Upper lobe of right lung (tissue), 1 donor: ENCODE measurements around the gene BMPR1B. TPM values are rescaled to one million over a fixed set of nuclear protein-coding genes. Genes with fewer than 3 reads are reported as not detected.

Experiments used
- ATAC-seq: fragments of 200-7000 bp; cut with Tn5 transposase; one replicate; pipeline ENCODE4 v1.9.1; 2020; ENCODE audit warnings: mild to moderate bottlenecking, moderate library complexity
- DNase-seq: peaks from one replicate; pipeline ENCODE4 v3.0.0-alpha.2; 2020
- H3K27ac ChIP-seq: fragments of 200-600 bp; one replicate; pipeline ENCODE4 v1.8.0; 2022
- H3K27me3 ChIP-seq: fragments of 200-600 bp; one replicate; pipeline ENCODE4 v1.8.0; 2022; ENCODE audit warnings: mild to moderate bottlenecking
- H3K36me3 ChIP-seq: fragments of 200-600 bp; one replicate; pipeline ENCODE4 v1.8.0; 2022
- H3K4me1 ChIP-seq: fragments of 200-600 bp; one replicate; pipeline ENCODE4 v1.8.0; 2022
- H3K4me3 ChIP-seq: fragments of 200-600 bp; one replicate; pipeline ENCODE4 v1.8.0; 2022; ENCODE audit warnings: mild to moderate bottlenecking
- H3K9me3 ChIP-seq: fragments of 200-600 bp; one replicate; pipeline ENCODE4 v1.8.0; 2022
- CTCF ChIP-seq: fragments of 200-600 bp; IDR thresholded peaks from one replicate; pipeline ENCODE4 v1.8.0; 2022; ENCODE audit warnings: antibody characterized with exemption
- intact Hi-C: fragments of 100-400 bp; cut with DNase I; formaldehyde crosslinking; loops from one replicate; pipeline ENCODE4 v1.11.0; 2022
- total RNA-seq: library from RNA; stranded (reverse); fragmentation: NEBNext Ultra II Directional; extraction: Animal tissue kit (Norgen Biotek cat#: 25700); gene quantifications from one replicate; pipeline ENCODE4 v1.2.1, GENCODE V29; 2021
- donor health status: DM: no; HTN: yes; CAD: no; lungs with severe emphysema.

BMPR1B gene
- total RNA-seq, 1 donor from 2014 or later = 3.0 TPM

- DNase-seq (no peak), ATAC-seq (no peak)
- Histone ChIP-seq H3K27ac (no peak overlapping the region), H3K9me3 (no peaks in the 10 kb centered on the region), H3K36me3 (no peaks in the 10 kb centered on the region), H3K27me3 (no peaks in the 10 kb centered on the region), H3K4me3 (no peak overlapping the region), H3K4me1 (no peaks in the 10 kb centered on the region)
- intact Hi-C loops = no loop called here
- TF ChIP-seq CTCF = no peak
Observed at GRCh38 chr4:95190751-95191436, 433.1 kb downstream of the BMPR1B start.

- TF ChIP-seq CTCF = no peak
- ATAC-seq (no peak), DNase-seq (no peak)
- H3K4me3 ChIP-seq = no peak overlapping the region
- intact Hi-C loops = no loop called here
- H3K27ac ChIP-seq = no peak overlapping the region
- no peaks in the 10 kb centered on the region for H3K4me1 ChIP-seq
- H3K36me3 ChIP-seq = no peaks in the 10 kb centered on the region
- H3K27me3 ChIP-seq = no peaks in the 10 kb centered on the region
- no peaks in the 10 kb centered on the region for H3K9me3 ChIP-seq
Observed at GRCh38 chr4:95191537-95191936, 433.8 kb downstream of the BMPR1B start.

- ATAC-seq (no peak), DNase-seq (no peak)
- intact Hi-C loops = no loop called here
Observed at GRCh38 chr4:95193391-95194224, 435.9 kb downstream of the BMPR1B start.

GRCh38 chr4:95197353-95197752 lies 439.6 kb downstream of the BMPR1B start:
- intact Hi-C loops = no loop called here
- no peaks in the 10 kb centered on the region for H3K9me3 ChIP-seq
- DNase-seq (no peak), ATAC-seq (no peak)
- no peak for TF ChIP-seq CTCF
- H3K36me3 ChIP-seq = no peaks in the 10 kb centered on the region
- no peak overlapping the region for H3K4me3 ChIP-seq
- no peak overlapping the region for H3K27ac ChIP-seq
- H3K27me3 ChIP-seq = no peaks in the 10 kb centered on the region
- no peaks in the 10 kb centered on the region for H3K4me1 ChIP-seq

More at GRCh38 chr4:95193391-95194224, 435.9 kb downstream of the BMPR1B start:
- H3K9me3 ChIP-seq = no peaks in the 10 kb centered on the region
- no peak overlapping the region for H3K27ac ChIP-seq
- H3K27me3 ChIP-seq = no peaks in the 10 kb centered on the region
- H3K4me1 ChIP-seq = no peaks in the 10 kb centered on the region
- no peak overlapping the region for H3K4me3 ChIP-seq
- H3K36me3 ChIP-seq = no peaks in the 10 kb centered on the region
- TF ChIP-seq CTCF = no peak

- no peaks in the 10 kb centered on the region for H3K4me1 ChIP-seq
- DNase-seq = no peak
- H3K9me3 ChIP-seq = no peaks in the 10 kb centered on the region
- intact Hi-C loops = no loop called here
- no peaks in the 10 kb centered on the region for H3K27me3 ChIP-seq
- peak; percentile 50 for ATAC-seq
- H3K4me3 ChIP-seq = no peak overlapping the region
- H3K27ac ChIP-seq = no peak overlapping the region
- no peaks in the 10 kb centered on the region for H3K36me3 ChIP-seq
- no peak for TF ChIP-seq CTCF
Observed at GRCh38 chr4:95198961-95199360, 441.2 kb downstream of the BMPR1B start.
